ENCODE data around the gene C2orf72. TPM values are rescaled to one million over a fixed set of nuclear protein-coding genes. Genes with fewer than 3 reads are reported as not detected.

Gene C2orf72
- total and polyA plus RNA-seq, 2 experiments from 2014 or later: 86.9 to 112 TPM

DNA sequence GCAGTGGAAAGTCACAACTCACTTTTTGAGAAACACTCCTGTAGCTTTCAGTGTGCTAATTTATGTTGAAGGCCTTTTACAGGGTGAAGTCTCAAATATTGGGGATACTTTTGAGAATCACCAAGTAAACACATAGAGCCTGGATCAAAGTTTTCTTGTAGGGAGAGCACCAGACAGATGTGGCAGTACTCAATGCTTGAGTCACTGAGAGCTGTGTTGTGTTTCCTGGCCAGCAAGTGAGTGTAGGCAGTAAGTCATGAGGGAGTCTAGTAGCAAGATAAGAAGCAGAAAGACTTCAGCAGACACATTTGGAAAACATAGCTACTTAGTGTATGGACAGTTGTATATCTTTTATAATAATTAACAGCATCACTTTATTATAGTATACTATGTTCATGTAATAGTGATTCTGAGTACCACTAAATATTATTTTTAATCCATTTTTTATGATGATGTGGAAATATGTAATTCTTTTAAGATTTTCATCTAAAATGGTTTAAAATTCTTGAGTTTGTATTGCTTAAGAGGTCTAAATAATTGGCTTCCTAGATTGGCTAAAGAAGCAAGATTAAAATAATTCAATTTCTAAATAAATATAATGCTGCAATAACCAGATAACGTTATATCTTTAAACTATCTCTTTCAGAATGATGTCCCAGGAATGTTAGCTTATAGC is 32.2 kb downstream of the C2orf72 start:
- Histone ChIP-seq H3K9me2 (replicated peaks; ENCODE audit: insufficient read depth) (no peaks in the 10 kb centered on the region), H3K79me2 (peaks cover 9% of the 10 kb centered on the region), H3K4me3 (no peak overlapping the region), H3K27me3 (no peaks in the 10 kb centered on the region), H3K27ac (peak overlapping the region; percentile 74), H4K20me1 (ENCODE audit: insufficient read depth, poor library complexity, severe bottlenecking) (no peaks in the 10 kb centered on the region), H3K9me3 (ENCODE audit: low read depth) (no peaks in the 10 kb centered on the region), H3K4me2 (peak overlapping the region; percentile 10), H3K4me1 (ENCODE audit: insufficient read depth) (peaks cover 14% of the 10 kb centered on the region), H2AFZ (no peak overlapping the region), H3K36me3 (replicated peaks; ENCODE audit: insufficient read depth, low read depth) (no peaks in the 10 kb centered on the region)
- WGBS (ENCODE audit: low lambda C conversion rate, missing lambda C conversion rate): 89% methylated on average over 1 of the region's 1 CpG
- TF ChIP-seq EZH2phosphoT487 (IDR thresholded peaks at IDR 0.05; ENCODE audit: low read depth, severe bottlenecking, unreplicated experiment) (no peak), EZH2 (IDR thresholded peaks at IDR 0.05; ENCODE audit: borderline replicate concordance) (no peak)
- TF ChIP-seq, protein P1, sequence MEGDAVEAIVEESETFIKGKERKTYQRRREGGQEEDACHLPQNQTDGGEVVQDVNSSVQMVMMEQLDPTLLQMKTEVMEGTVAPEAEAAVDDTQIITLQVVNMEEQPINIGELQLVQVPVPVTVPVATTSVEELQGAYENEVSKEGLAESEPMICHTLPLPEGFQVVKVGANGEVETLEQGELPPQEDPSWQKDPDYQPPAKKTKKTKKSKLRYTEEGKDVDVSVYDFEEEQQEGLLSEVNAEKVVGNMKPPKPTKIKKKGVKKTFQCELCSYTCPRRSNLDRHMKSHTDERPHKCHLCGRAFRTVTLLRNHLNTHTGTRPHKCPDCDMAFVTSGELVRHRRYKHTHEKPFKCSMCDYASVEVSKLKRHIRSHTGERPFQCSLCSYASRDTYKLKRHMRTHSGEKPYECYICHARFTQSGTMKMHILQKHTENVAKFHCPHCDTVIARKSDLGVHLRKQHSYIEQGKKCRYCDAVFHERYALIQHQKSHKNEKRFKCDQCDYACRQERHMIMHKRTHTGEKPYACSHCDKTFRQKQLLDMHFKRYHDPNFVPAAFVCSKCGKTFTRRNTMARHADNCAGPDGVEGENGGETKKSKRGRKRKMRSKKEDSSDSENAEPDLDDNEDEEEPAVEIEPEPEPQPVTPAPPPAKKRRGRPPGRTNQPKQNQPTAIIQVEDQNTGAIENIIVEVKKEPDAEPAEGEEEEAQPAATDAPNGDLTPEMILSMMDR (IDR thresholded peaks at IDR 0.05; ENCODE audit: poor library complexity): no peak
- DNase-seq (ENCODE audit: low spot score): peak; percentile 37

DNA sequence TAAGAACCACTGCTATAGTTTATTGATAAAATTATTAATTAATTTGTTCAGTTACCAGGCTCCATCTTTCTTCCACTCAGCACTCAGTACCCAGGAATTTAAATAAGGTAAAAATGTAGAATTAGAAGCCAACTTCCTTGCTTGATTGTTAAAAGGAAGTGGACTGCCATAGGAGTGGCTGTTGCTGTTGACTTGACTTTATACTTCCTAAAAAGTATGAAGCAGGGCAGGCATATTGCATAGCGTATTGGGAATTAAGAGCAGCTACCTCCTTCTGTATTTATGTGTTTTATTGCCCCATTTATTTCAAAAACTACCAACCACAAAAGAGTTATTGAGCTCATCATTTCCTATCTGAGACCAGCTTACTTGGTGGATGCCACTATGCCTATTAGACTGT is 47.2 kb downstream of the C2orf72 start:
- 100% methylated on average over 1 of the region's 1 CpG for WGBS (ENCODE audit: low lambda C conversion rate, missing lambda C conversion rate)

GRCh38 chr2:231088754-231089153 is 51.4 kb downstream of the C2orf72 start:
- Histone ChIP-seq H4K20me1 (ENCODE audit: insufficient read depth, poor library complexity, severe bottlenecking) (no peaks in the 10 kb centered on the region), H3K27ac (peak overlapping the region; percentile 26), H3K27me3 (no peaks in the 10 kb centered on the region), H3K9me3 (ENCODE audit: low read depth) (no peaks in the 10 kb centered on the region), H2AFZ (no peak overlapping the region), H3K4me2 (no peak overlapping the region), H3K4me1 (ENCODE audit: insufficient read depth) (peaks cover 16% of the 10 kb centered on the region), H3K79me2 (peaks cover 4% of the 10 kb centered on the region), H3K9me2 (replicated peaks; ENCODE audit: insufficient read depth) (no peaks in the 10 kb centered on the region), H3K36me3 (replicated peaks; ENCODE audit: insufficient read depth, low read depth) (peaks cover 1% of the 10 kb centered on the region), H3K4me3 (no peak overlapping the region)
- TF ChIP-seq EZH2 (IDR thresholded peaks at IDR 0.05; ENCODE audit: borderline replicate concordance) (no peak), EZH2phosphoT487 (IDR thresholded peaks at IDR 0.05; ENCODE audit: low read depth, severe bottlenecking, unreplicated experiment) (no peak)
- TF ChIP-seq, protein P1 (IDR thresholded peaks at IDR 0.05; ENCODE audit: poor library complexity): no peak
- peak; percentile 34 for DNase-seq (ENCODE audit: low spot score)
- WGBS (ENCODE audit: low lambda C conversion rate, missing lambda C conversion rate): 25% methylated on average over 4 of the region's 4 CpGs

More for the DNA sequence above, 47.2 kb downstream of the C2orf72 start:
- DNase-seq (ENCODE audit: low spot score): no peak
- H3K4me1 ChIP-seq (ENCODE audit: insufficient read depth): peaks cover 9% of the 10 kb centered on the region
- H3K27me3 ChIP-seq: no peaks in the 10 kb centered on the region
- H3K36me3 ChIP-seq (replicated peaks; ENCODE audit: insufficient read depth, low read depth): peaks cover 4% of the 10 kb centered on the region
- H3K9me3 ChIP-seq (ENCODE audit: low read depth): no peaks in the 10 kb centered on the region
- no peak overlapping the region for H3K4me3 ChIP-seq
- H3K9me2 ChIP-seq (replicated peaks; ENCODE audit: insufficient read depth): no peaks in the 10 kb centered on the region
- no peak overlapping the region for H3K27ac ChIP-seq
- no peaks in the 10 kb centered on the region for H4K20me1 ChIP-seq (ENCODE audit: insufficient read depth, poor library complexity, severe bottlenecking)
- H3K79me2 ChIP-seq: no peaks in the 10 kb centered on the region
- H3K4me2 ChIP-seq: no peak overlapping the region
- H2AFZ ChIP-seq: no peak overlapping the region
- no peak for TF ChIP-seq EZH2 (IDR thresholded peaks at IDR 0.05; ENCODE audit: borderline replicate concordance)
- TF ChIP-seq, protein P1 (IDR thresholded peaks at IDR 0.05; ENCODE audit: poor library complexity): no peak
- TF ChIP-seq EZH2phosphoT487 (IDR thresholded peaks at IDR 0.05; ENCODE audit: low read depth, severe bottlenecking, unreplicated experiment): no peak
